Hepatocyte (in vitro differentiated cells): Measurements from ENCODE around the gene LMX1B. TPM values are rescaled to one million over a fixed set of nuclear protein-coding genes. Genes with fewer than 3 reads are reported as not detected.

ENCODE experiments used
- DNase-seq: peaks from one replicate; pipeline ENCODE4 v3.0.0-alpha.2; 2016; ENCODE audit warnings: low spot score
- H2AFZ ChIP-seq: fragments of 200-600 bp; sonication (generic); 2 replicates; pipeline ENCODE4 v1.6.0; 2016; ENCODE audit warnings: antibody characterized with exemption, mild to moderate bottlenecking
- H3K27ac ChIP-seq: fragments of 200-600 bp; sonication (generic); 2 replicates; pipeline ENCODE4 v1.5.1; 2016; ENCODE audit warnings: mild to moderate bottlenecking
- H3K27me3 ChIP-seq: fragments of 200-600 bp; sonication (generic); 2 replicates; pipeline ENCODE4 v1.6.1; 2016
- H3K36me3 ChIP-seq: fragments of 200-600 bp; sonication (generic); replicated peaks from 2 replicates; pipeline ENCODE4 v1.5.1; 2016; ENCODE audit warnings: low read depth; ENCODE audit not compliant: insufficient read depth
- H3K4me1 ChIP-seq: fragments of 200-600 bp; sonication (generic); 2 replicates; pipeline ENCODE4 v1.5.1; 2016; ENCODE audit warnings: mild to moderate bottlenecking, moderate library complexity; ENCODE audit not compliant: insufficient read depth
- H3K4me2 ChIP-seq: fragments of 200-600 bp; sonication (generic); 2 replicates; pipeline ENCODE4 v1.6.0; 2016
- H3K4me3 ChIP-seq: fragments of 200-600 bp; sonication (generic); 2 replicates; pipeline ENCODE4 v1.5.1; 2016; ENCODE audit warnings: mild to moderate bottlenecking
- H3K79me2 ChIP-seq: fragments of 200-600 bp; sonication (generic); 2 replicates; pipeline ENCODE4 v1.6.0; 2017; ENCODE audit warnings: mild to moderate bottlenecking
- H3K9me2 ChIP-seq: fragments of 200-600 bp; sonication (generic); replicated peaks from 2 replicates; pipeline ENCODE4 v1.6.0; 2017; ENCODE audit warnings: mild to moderate bottlenecking; ENCODE audit not compliant: insufficient read depth
- H3K9me3 ChIP-seq: fragments of 200-600 bp; sonication (generic); 2 replicates; pipeline ENCODE4 v1.5.1; 2016; ENCODE audit warnings: low read depth, mild to moderate bottlenecking
- H4K20me1 ChIP-seq: fragments of 200-600 bp; sonication (generic); 2 replicates; pipeline ENCODE4 v1.6.0; 2016; ENCODE audit warnings: mild to moderate bottlenecking; ENCODE audit not compliant: insufficient read depth, poor library complexity, severe bottlenecking
- EZH2 ChIP-seq: fragments of 200-600 bp; sonication (generic); IDR thresholded peaks from 2 replicates; pipeline ENCODE4 v1.6.1; 2016; ENCODE audit warnings: antibody characterized with exemption, mild to moderate bottlenecking, borderline replicate concordance
- EZH2phosphoT487 ChIP-seq: fragments of 200-600 bp; sonication (generic); IDR thresholded peaks from one replicate; pipeline ENCODE4 v1.6.1; 2018; ENCODE audit warnings: antibody characterized with exemption, mild to moderate bottlenecking, low read depth, moderate library complexity; ENCODE audit not compliant: unreplicated experiment, severe bottlenecking
- WGBS: methylation state at CpG from one replicate; pipeline ENCODE4 v1.1.6; 2016; ENCODE audit warnings: low lambda C conversion rate; ENCODE audit errors: missing lambda C conversion rate; 5-methylcytosine and 5-hydroxymethylcytosine counted together
- polyA plus RNA-seq: library from polyadenylated mRNA; unstranded; fragments of >200 nt; fragmentation: Nextera tagmentation; extraction: Ambion mirVana; gene quantifications from 2 replicates; pipeline ENCODE4 v1.2.1, GENCODE V29; 2016
- total RNA-seq: library from RNA; depleted of rRNA; stranded (reverse); fragments of >200 nt; gene quantifications from 2 replicates; pipeline ENCODE4 v1.2.3, GENCODE V29; 2014
- TF ChIP-seq, protein P1 (sequence below): fragments of 200-600 bp; sonication (generic); IDR thresholded peaks from 2 replicates; pipeline ENCODE4 v1.5.1; 2016; ENCODE audit warnings: antibody characterized with exemption, mild to moderate bottlenecking; ENCODE audit not compliant: poor library complexity

LMX1B gene
- total and polyA plus RNA-seq, 2 experiments from 2014 or later = 0.16 TPM; not detected in 1

DNA sequence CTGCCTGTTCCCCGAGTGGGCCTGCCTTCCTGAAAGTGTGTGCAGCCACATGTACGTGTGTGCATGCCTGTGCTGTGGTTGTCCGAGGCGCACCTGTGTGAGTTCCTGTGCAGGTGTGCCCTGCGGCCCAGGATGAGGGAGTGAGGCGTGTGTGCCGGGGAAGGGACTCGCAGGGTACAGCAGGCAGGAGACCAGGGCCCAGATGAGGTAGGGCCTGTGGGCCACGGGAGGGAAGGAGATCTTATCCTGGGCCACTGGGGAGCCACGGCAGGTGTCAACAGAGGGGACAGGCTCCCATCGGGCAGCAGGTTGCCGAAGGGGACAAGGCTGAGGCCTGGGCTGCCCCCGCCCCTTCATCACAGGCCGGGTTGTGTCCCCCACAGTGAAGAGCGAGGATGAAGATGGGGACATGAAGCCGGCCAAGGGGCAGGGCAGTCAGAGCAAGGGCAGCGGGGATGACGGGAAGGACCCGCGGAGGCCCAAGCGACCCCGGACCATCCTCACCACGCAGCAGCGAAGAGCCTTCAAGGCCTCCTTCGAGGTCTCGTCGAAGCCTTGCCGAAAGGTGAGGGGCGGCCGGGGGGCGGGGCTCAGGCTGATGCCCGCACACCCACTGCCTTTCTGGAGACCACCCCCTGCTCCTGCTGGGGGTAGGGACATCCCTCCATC, 79.2 kb downstream of the LMX1B start:
- Histone ChIP-seq H3K4me3 (no peak overlapping the region), H2AFZ (no peak overlapping the region), H3K36me3 (no peaks in the 10 kb centered on the region), H4K20me1 (no peaks in the 10 kb centered on the region), H3K27ac (no peak overlapping the region), H3K9me3 (no peaks in the 10 kb centered on the region), H3K79me2 (no peaks in the 10 kb centered on the region), H3K9me2 (no peaks in the 10 kb centered on the region), H3K4me1 (no peaks in the 10 kb centered on the region), H3K4me2 (no peak overlapping the region), H3K27me3 (peaks cover 22% of the 10 kb centered on the region)
- no peak for DNase-seq
- WGBS = 88% methylated on average over 30 of the region's 32 CpGs
- TF ChIP-seq EZH2phosphoT487 (no peak), EZH2 (no peak)
- TF ChIP-seq, protein P1, sequence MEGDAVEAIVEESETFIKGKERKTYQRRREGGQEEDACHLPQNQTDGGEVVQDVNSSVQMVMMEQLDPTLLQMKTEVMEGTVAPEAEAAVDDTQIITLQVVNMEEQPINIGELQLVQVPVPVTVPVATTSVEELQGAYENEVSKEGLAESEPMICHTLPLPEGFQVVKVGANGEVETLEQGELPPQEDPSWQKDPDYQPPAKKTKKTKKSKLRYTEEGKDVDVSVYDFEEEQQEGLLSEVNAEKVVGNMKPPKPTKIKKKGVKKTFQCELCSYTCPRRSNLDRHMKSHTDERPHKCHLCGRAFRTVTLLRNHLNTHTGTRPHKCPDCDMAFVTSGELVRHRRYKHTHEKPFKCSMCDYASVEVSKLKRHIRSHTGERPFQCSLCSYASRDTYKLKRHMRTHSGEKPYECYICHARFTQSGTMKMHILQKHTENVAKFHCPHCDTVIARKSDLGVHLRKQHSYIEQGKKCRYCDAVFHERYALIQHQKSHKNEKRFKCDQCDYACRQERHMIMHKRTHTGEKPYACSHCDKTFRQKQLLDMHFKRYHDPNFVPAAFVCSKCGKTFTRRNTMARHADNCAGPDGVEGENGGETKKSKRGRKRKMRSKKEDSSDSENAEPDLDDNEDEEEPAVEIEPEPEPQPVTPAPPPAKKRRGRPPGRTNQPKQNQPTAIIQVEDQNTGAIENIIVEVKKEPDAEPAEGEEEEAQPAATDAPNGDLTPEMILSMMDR = no peak

DNA sequence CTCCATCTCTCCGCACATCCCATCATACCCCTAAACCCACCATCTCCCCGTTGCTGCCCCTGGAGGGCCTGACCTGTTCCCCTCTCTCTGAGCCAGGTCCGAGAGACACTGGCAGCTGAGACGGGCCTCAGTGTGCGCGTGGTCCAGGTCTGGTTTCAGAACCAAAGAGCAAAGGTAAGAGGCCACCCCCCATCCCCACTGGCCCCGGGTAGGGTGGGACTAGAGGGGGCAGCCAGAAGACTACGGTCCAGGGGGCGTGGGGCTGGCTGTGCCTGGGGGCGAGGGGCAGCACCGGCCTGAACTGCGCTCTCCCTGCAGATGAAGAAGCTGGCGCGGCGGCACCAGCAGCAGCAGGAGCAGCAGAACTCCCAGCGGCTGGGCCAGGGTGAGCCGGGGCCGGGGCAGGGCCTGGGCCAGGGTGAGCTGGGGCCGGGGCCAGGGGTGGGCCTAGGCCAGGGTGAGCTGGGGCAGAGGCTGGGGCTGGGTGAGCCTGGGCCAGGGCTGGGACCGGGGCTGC, 79.8 kb downstream of the LMX1B start:
- Histone ChIP-seq H3K27me3 (peaks cover 16% of the 10 kb centered on the region), H3K9me3 (no peaks in the 10 kb centered on the region), H2AFZ (no peak overlapping the region), H3K4me3 (no peak overlapping the region), H3K4me2 (no peak overlapping the region), H3K4me1 (no peaks in the 10 kb centered on the region), H3K9me2 (no peaks in the 10 kb centered on the region), H4K20me1 (no peaks in the 10 kb centered on the region), H3K79me2 (no peaks in the 10 kb centered on the region), H3K36me3 (no peaks in the 10 kb centered on the region), H3K27ac (no peak overlapping the region)
- DNase-seq = no peak
- whole genome bisulfite sequencing = 92% methylated on average over 12 of the region's 20 CpGs
- TF ChIP-seq EZH2 (no peak), EZH2phosphoT487 (no peak)
- TF ChIP-seq, protein P1 = no peak

DNA sequence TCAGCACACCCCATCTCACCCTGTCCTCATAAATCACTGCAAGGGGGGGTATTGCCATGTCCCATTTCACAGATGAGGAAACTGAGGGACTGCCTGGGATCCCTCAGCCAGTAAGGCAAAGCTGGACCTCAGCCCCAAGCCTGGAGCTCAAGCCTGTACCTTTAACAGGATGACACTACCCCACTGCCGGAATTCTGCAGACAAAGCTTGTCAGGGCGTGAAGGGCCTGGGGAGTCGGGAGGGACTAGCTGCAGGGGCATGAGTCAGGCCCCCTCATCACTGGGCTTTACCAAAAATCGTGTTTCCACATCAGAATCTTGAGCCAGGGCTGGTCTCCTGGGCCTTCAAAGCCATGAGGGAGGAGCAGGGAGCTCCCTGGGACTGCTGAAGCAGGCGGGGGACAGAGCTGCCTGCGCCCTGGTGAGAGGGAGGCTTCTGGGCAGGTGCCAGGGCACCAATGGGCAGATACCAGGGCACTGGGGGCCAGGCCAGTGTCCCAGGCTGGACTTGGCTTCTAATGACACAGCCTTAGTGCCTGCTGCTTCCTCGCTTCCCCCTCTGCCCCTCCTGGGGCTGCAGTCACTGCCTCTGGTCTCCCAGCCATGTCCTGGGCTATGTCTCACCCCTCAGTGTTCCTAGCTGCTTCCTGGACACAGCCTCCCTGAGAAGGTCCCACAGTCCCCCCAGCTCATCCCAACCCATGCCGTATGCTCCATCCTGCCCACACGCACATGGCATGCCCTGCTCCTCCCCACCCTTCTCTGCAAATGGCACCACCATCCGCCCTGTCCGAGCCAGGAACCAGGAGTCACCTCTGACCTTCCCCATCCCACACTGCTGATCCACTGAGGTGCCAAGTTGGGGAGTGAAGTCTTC, 80.7 kb downstream of the LMX1B start:
- TF ChIP-seq EZH2 (no peak), EZH2phosphoT487 (no peak)
- TF ChIP-seq, protein P1 = no peak
- H3K9me3 ChIP-seq = no peaks in the 10 kb centered on the region
- H3K9me2 ChIP-seq = no peaks in the 10 kb centered on the region
- no peaks in the 10 kb centered on the region for H3K36me3 ChIP-seq
- H3K27me3 ChIP-seq = peaks cover 7% of the 10 kb centered on the region
- 80% methylated on average over 11 of the region's 11 CpGs for WGBS
- H3K27ac ChIP-seq = no peak overlapping the region
- H3K4me3 ChIP-seq = no peak overlapping the region
- H3K4me1 ChIP-seq = no peaks in the 10 kb centered on the region
- no peaks in the 10 kb centered on the region for H3K79me2 ChIP-seq
- no peak for DNase-seq
- H3K4me2 ChIP-seq = no peak overlapping the region
- no peaks in the 10 kb centered on the region for H4K20me1 ChIP-seq
- H2AFZ ChIP-seq = no peak overlapping the region
